ENCODE data around the gene BACH1.

The BACH1 gene

DNA sequence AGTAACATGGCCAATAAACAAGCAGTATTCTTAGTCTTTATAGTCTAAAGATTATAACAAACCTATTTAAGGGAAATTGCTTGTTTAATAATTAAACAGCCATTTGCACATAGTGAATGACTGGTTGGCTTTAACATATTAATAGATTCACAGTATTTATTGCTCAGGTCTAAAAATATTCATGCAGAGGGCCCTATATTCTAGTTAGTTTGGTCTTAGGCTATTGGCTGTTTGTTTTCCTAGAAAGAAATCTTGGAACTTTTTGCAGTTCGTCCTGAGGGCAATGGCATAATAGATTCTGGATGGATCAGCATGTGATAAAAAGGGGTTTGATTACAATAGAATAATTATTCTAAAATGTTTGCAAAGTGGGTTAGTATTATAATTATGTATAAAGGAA is 34.7 kb downstream of the BACH1 start:
- Histone ChIP-seq H3K9me3 (ENCODE audit: insufficient read depth, low read depth, low read length) (no peaks in the 10 kb centered on the region), H4K12ac (ENCODE audit: low read depth, low read length) (no peak overlapping the region), H3K18ac (ENCODE audit: low read length) (no peak overlapping the region), H4K91ac (ENCODE audit: low read depth, low read length) (no peak overlapping the region), H2BK120ac (ENCODE audit: insufficient read depth, low read length, poor library complexity) (no peak overlapping the region), H3K4me1 (ENCODE audit: control insufficient read depth in 1 of 2, insufficient read depth in 2 of 2, low read length in 2 of 2) (no peaks in the 10 kb centered on the region), H3K36me3 (ENCODE audit: control insufficient read depth in 1 of 2, insufficient read depth in 2 of 2, low read length in 2 of 2) (peaks cover 6 to 10% of the 10 kb centered on the region in 2 experiments), H3K79me2 (ENCODE audit: control insufficient read depth, insufficient read depth, low read length, poor library complexity) (no peaks in the 10 kb centered on the region), H3K4me2 (ENCODE audit: low read length) (no peak overlapping the region), H2BK5ac (ENCODE audit: low read depth, low read length, poor library complexity) (no peak overlapping the region), H3K79me1 (ENCODE audit: low read length) (no peaks in the 10 kb centered on the region), H2AK5ac (ENCODE audit: low read length) (no peak overlapping the region), H4K8ac (ENCODE audit: low read depth, low read length) (no peak overlapping the region), H3K9ac (ENCODE audit: low read length) (no peak overlapping the region), H3K4me3 (ENCODE audit: low read depth, low read length) (no peak overlapping the region), H3K23ac (ENCODE audit: low read length) (no peak overlapping the region), H3K4ac (ENCODE audit: low read depth, low read length) (no peak overlapping the region), H3K27me3 (ENCODE audit: insufficient read depth, low read length) (no peaks in the 10 kb centered on the region), H3K14ac (ENCODE audit: low read length) (no peak overlapping the region), H3K27ac (ENCODE audit: low read depth, low read length) (no peak overlapping the region), H2AFZ (ENCODE audit: insufficient read depth, low read length, poor library complexity) (no peak overlapping the region), H2BK12ac (ENCODE audit: low read length) (no peak overlapping the region)
- DNase-seq, result no peak
- no CpG with 5 or more reads among the region's 1 CpG for WGBS (ENCODE audit: extremely low coverage, insufficient coverage, insufficient read length)

DNA sequence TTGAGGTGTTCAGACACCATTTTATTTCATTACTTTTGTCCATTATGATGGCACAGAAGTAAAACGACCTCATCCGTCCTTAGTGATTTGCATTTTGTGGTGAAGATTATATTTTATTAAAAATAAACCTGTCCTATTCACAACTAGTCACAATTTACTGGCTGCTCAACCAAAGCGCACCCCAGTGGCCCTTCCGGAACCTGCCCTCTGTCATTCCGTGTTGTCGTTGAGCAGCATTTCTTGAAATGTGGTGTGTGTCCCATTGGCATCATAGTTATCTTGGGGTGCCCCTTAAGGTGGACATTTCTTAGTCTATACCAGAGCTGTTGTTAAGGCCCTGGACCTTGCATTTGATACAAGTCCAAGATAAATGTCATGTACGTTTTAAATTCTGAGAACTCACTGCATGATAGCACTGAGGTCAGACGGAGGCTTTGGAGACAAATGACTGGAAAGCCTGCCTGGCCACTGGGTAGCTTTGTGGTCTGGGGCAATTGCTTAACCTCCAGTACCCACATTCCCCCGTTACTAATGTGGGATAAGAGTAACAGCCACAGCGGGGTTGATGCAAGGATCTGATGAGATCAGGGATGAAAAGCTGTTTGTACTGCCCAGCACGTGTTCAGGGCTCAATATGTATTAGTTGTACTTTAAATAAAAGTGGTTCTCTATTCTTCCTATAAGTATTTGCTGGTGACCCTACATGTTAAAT is 36.2 kb downstream of the BACH1 start:
- Histone ChIP-seq H3K79me2 (ENCODE audit: control insufficient read depth, insufficient read depth, low read length, poor library complexity) (no peaks in the 10 kb centered on the region), H2BK12ac (ENCODE audit: low read length) (no peak overlapping the region), H3K4me1 (ENCODE audit: control insufficient read depth in 1 of 2, insufficient read depth in 2 of 2, low read length in 2 of 2) (no peaks in the 10 kb centered on the region), H3K4me3 (ENCODE audit: low read depth, low read length) (no peak overlapping the region), H3K23ac (ENCODE audit: low read length) (no peak overlapping the region), H4K8ac (ENCODE audit: low read depth, low read length) (no peak overlapping the region), H2BK120ac (ENCODE audit: insufficient read depth, low read length, poor library complexity) (no peak overlapping the region), H4K12ac (ENCODE audit: low read depth, low read length) (no peak overlapping the region), H3K14ac (ENCODE audit: low read length) (no peak overlapping the region), H3K9me3 (ENCODE audit: insufficient read depth, low read depth, low read length) (no peaks in the 10 kb centered on the region), H3K27me3 (ENCODE audit: insufficient read depth, low read length) (no peaks in the 10 kb centered on the region), H4K91ac (ENCODE audit: low read depth, low read length) (no peak overlapping the region), H3K27ac (ENCODE audit: low read depth, low read length) (no peak overlapping the region), H3K18ac (ENCODE audit: low read length) (no peak overlapping the region), H3K36me3 (ENCODE audit: control insufficient read depth in 1 of 2, insufficient read depth in 2 of 2, low read length in 2 of 2) (peaks cover 6 to 8% of the 10 kb centered on the region in 2 experiments), H3K9ac (ENCODE audit: low read length) (no peak overlapping the region), H3K4me2 (ENCODE audit: low read length) (no peak overlapping the region), H2AK5ac (ENCODE audit: low read length) (no peak overlapping the region), H2AFZ (ENCODE audit: insufficient read depth, low read length, poor library complexity) (no peak overlapping the region), H3K79me1 (ENCODE audit: low read length) (no peaks in the 10 kb centered on the region), H2BK5ac (ENCODE audit: low read depth, low read length, poor library complexity) (no peak overlapping the region), H3K4ac (ENCODE audit: low read depth, low read length) (no peak overlapping the region)
- DNase-seq, result no peak
- WGBS (ENCODE audit: extremely low coverage, insufficient coverage, insufficient read length), result no CpG with 5 or more reads among the region's 11 CpGs

DNA sequence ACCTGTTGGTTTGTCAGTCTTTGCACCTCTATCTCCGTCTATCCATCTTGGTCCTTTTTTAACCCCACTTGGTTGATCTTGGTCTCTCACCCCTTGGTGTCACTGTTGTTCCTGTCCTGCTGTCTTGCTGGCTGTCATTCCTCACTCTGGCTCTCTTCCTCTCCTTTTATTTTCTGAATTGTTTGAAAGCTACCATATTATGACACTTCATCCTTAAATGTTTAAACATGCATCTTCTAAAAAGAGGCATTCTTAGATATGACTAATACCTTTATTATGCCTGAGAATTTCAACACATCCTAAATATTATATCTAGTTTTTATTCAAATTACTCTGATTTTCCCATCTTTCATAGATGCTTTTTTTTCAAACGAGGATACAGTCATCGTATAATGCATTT is 37.0 kb downstream of the BACH1 start:
- Histone ChIP-seq H3K14ac (ENCODE audit: low read length) (no peak overlapping the region), H3K4me1 (ENCODE audit: control insufficient read depth in 1 of 2, insufficient read depth in 2 of 2, low read length in 2 of 2) (no peaks in the 10 kb centered on the region), H4K12ac (ENCODE audit: low read depth, low read length) (no peak overlapping the region), H3K4me2 (ENCODE audit: low read length) (no peak overlapping the region), H3K27ac (ENCODE audit: low read depth, low read length) (no peak overlapping the region), H3K23ac (ENCODE audit: low read length) (no peak overlapping the region), H2BK120ac (ENCODE audit: insufficient read depth, low read length, poor library complexity) (no peak overlapping the region), H3K79me2 (ENCODE audit: control insufficient read depth, insufficient read depth, low read length, poor library complexity) (no peaks in the 10 kb centered on the region), H3K79me1 (ENCODE audit: low read length) (no peaks in the 10 kb centered on the region), H2BK12ac (ENCODE audit: low read length) (no peak overlapping the region), H3K18ac (ENCODE audit: low read length) (no peak overlapping the region), H4K8ac (ENCODE audit: low read depth, low read length) (no peak overlapping the region), H3K27me3 (ENCODE audit: insufficient read depth, low read length) (no peaks in the 10 kb centered on the region), H3K4me3 (ENCODE audit: low read depth, low read length) (no peak overlapping the region), H3K9ac (ENCODE audit: low read length) (no peak overlapping the region), H4K91ac (ENCODE audit: low read depth, low read length) (no peak overlapping the region), H2BK5ac (ENCODE audit: low read depth, low read length, poor library complexity) (no peak overlapping the region), H2AFZ (ENCODE audit: insufficient read depth, low read length, poor library complexity) (no peak overlapping the region), H3K9me3 (ENCODE audit: insufficient read depth, low read depth, low read length) (no peaks in the 10 kb centered on the region), H3K4ac (ENCODE audit: low read depth, low read length) (no peak overlapping the region), H3K36me3 (ENCODE audit: control insufficient read depth in 1 of 2, insufficient read depth in 2 of 2, low read length in 2 of 2) (peaks cover 6% of the 10 kb centered on the region in 2 experiments), H2AK5ac (ENCODE audit: low read length) (no peak overlapping the region)
- no CpG with 5 or more reads among the region's 3 CpGs for WGBS (ENCODE audit: extremely low coverage, insufficient coverage, insufficient read length)
- DNase-seq, result no peak

DNA sequence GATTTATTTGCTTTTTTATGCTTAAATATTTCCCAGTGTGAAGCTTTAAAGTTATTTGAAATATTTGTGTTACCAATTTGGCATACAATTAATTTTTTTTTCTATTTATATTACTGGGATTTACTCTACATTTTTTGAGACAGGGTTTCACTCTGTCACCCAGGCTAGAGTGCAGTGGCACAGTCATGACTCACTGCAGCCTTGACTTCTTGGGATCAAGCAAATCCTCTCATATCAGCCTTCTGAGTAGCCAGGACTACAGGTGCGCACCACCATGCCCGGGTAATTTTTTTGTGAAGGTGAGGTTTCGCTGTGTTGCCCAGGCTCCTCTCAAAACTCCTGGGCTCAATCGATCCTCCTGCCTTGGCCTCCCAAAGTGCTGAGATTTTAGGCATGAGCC is 39.5 kb downstream of the BACH1 start:
- no peak overlapping the region for H3K18ac ChIP-seq (ENCODE audit: low read length)
- H3K4me1 ChIP-seq (ENCODE audit: control insufficient read depth in 1 of 2, insufficient read depth in 2 of 2, low read length in 2 of 2), result peaks cover 3% of the 10 kb centered on the region in 2 experiments
- H4K91ac ChIP-seq (ENCODE audit: low read depth, low read length), result no peak overlapping the region
- H3K23ac ChIP-seq (ENCODE audit: low read length), result no peak overlapping the region
- H2AFZ ChIP-seq (ENCODE audit: insufficient read depth, low read length, poor library complexity), result no peak overlapping the region
- H4K8ac ChIP-seq (ENCODE audit: low read depth, low read length), result no peak overlapping the region
- H3K9me3 ChIP-seq (ENCODE audit: insufficient read depth, low read depth, low read length), result no peaks in the 10 kb centered on the region
- no peak overlapping the region for H2BK5ac ChIP-seq (ENCODE audit: low read depth, low read length, poor library complexity)
- no peak overlapping the region for H2BK12ac ChIP-seq (ENCODE audit: low read length)
- no peak overlapping the region for H3K4me3 ChIP-seq (ENCODE audit: low read depth, low read length)
- H3K79me1 ChIP-seq (ENCODE audit: low read length), result no peaks in the 10 kb centered on the region
- H2AK5ac ChIP-seq (ENCODE audit: low read length), result no peak overlapping the region
- H4K12ac ChIP-seq (ENCODE audit: low read depth, low read length), result no peak overlapping the region
- WGBS (ENCODE audit: extremely low coverage, insufficient coverage, insufficient read length), result no CpG with 5 or more reads among the region's 4 CpGs
- no peak overlapping the region for H3K9ac ChIP-seq (ENCODE audit: low read length)
- no peaks in the 10 kb centered on the region for H3K79me2 ChIP-seq (ENCODE audit: control insufficient read depth, insufficient read depth, low read length, poor library complexity)
- H3K27me3 ChIP-seq (ENCODE audit: insufficient read depth, low read length), result no peaks in the 10 kb centered on the region
- peak overlapping the region; percentile 55 for H3K4ac ChIP-seq (ENCODE audit: low read depth, low read length)
- no peak overlapping the region for H2BK120ac ChIP-seq (ENCODE audit: insufficient read depth, low read length, poor library complexity)
- H3K36me3 ChIP-seq (ENCODE audit: control insufficient read depth in 1 of 2, insufficient read depth in 2 of 2, low read length in 2 of 2), result peaks cover 6 to 8% of the 10 kb centered on the region in 2 experiments
- no peak overlapping the region for H3K4me2 ChIP-seq (ENCODE audit: low read length)
- no peak for DNase-seq
- H3K14ac ChIP-seq (ENCODE audit: low read length), result no peak overlapping the region
- H3K27ac ChIP-seq (ENCODE audit: low read depth, low read length), result no peak overlapping the region

Data from trophoblast cell (in vitro differentiated cells and primary cell).